K562 (cell line): ENCODE results near the gene DNASE1L1. TPM values are rescaled to one million over a fixed set of nuclear protein-coding genes. Genes with fewer than 3 reads are reported as not detected.

Source experiments
- AFF1 ChIP-seq, 2 experiments: fragments of 450-650 bp; IDR thresholded peaks; 2 replicates each; pipeline ENCODE4 v1.6.1; 2018; ENCODE audit warnings: mild to moderate bottlenecking in 2 of 2, low read depth in 1 of 2; ENCODE audit not compliant: partially characterized antibody in 2 of 2
- BHLHE40 ChIP-seq: IDR thresholded peaks from 2 replicates; pipeline ENCODE4 v1.6.1; 2011; ENCODE audit warnings: low read length, improper control_type of control experiment
- BRF1 ChIP-seq: IDR thresholded peaks from 3 replicates; pipeline ENCODE4 v1.6.1; 2011; ENCODE audit warnings: borderline replicate concordance, mild to moderate bottlenecking; ENCODE audit not compliant: insufficient read length; ENCODE audit errors: extremely low read depth
- CBFB ChIP-seq: sonication (generic); formaldehyde crosslinking; IDR thresholded peaks from 2 replicates; pipeline ENCODE4 v1.4.0; 2020; ENCODE audit warnings: mild to moderate bottlenecking, missing genetic modification reagents
- DIDO1 ChIP-seq: fragments of 450-650 bp; IDR thresholded peaks from 2 replicates; pipeline ENCODE4 v1.6.1; 2016; ENCODE audit warnings: low read depth, missing biosample characterization, missing genetic modification characterization
- EWSR1 ChIP-seq: fragments of 450-650 bp; IDR thresholded peaks from 2 replicates; pipeline ENCODE4 v1.6.1; 2018; ENCODE audit warnings: borderline replicate concordance, mild to moderate bottlenecking, low read depth, moderate library complexity; ENCODE audit not compliant: partially characterized antibody
- GABPA ChIP-seq: fragments of 200-800 bp; sonication (Bioruptor generic); conservative IDR thresholded peaks from 2 replicates; pipeline ENCODE4 v1.6.1; 2016; ENCODE audit warnings: low read depth, missing genetic modification characterization, missing compliant biosample characterization
- HMGXB4 ChIP-seq: sonication (generic); formaldehyde crosslinking; IDR thresholded peaks from 2 replicates; pipeline ENCODE4 v1.8.1; 2023; ENCODE audit warnings: mild to moderate bottlenecking, missing genetic modification reagents
- MAFG ChIP-seq: fragments of 450-650 bp; conservative IDR thresholded peaks from 2 replicates; pipeline ENCODE4 v1.6.1; 2016; ENCODE audit warnings: missing genetic modification characterization, missing compliant biosample characterization
- MAX ChIP-seq: sonication (generic); formaldehyde crosslinking; IDR thresholded peaks from 2 replicates; pipeline ENCODE4 v1.9.0; 2022; ENCODE audit warnings: mild to moderate bottlenecking, missing genetic modification reagents
- NFIC ChIP-seq: fragments of 450-650 bp; IDR thresholded peaks from 2 replicates; pipeline ENCODE4 v1.6.1; 2017; ENCODE audit warnings: mild to moderate bottlenecking, inconsistent platforms
- POU5F1 ChIP-seq: fragments of 150-350 bp; IDR thresholded peaks from 2 replicates; pipeline ENCODE4 v1.6.1; 2014; ENCODE audit warnings: borderline replicate concordance, low read length, low read depth, mild to moderate bottlenecking; ENCODE audit not compliant: partially characterized antibody
- PRMT5 ChIP-seq: sonication (generic); formaldehyde crosslinking; IDR thresholded peaks from 2 replicates; pipeline ENCODE4 v1.5.0; 2020; ENCODE audit warnings: missing genetic modification reagents
- RBM22 ChIP-seq: fragments of 200-400 bp; formaldehyde crosslinking; IDR thresholded peaks from 2 replicates; pipeline ENCODE4 v1.6.1; 2018; ENCODE audit warnings: low read length, low read depth; ENCODE audit not compliant: poor library complexity, severe bottlenecking
- RCOR1 ChIP-seq, 2 experiments: IDR thresholded peaks; 2 replicates each; pipeline ENCODE4 v1.6.1; 2012; ENCODE audit warnings: low read depth in 2 of 2, low read length in 2 of 2, borderline replicate concordance in 1 of 2, improper control_type of control experiment in 1 of 2
- RFX5 ChIP-seq: IDR thresholded peaks from 2 replicates; pipeline ENCODE4 v1.6.1; 2011; ENCODE audit warnings: low read depth, mild to moderate bottlenecking, improper control_type of control experiment, low read length
- SP2 ChIP-seq: IDR thresholded peaks from 2 replicates; pipeline ENCODE4 v1.6.1; 2011; ENCODE audit warnings: mild to moderate bottlenecking, low read depth, low read length, moderate library complexity; ENCODE audit not compliant: poor library complexity, severe bottlenecking; ENCODE audit errors: extremely low read depth
- TOE1 ChIP-seq, 2 experiments: fragments of 450-650 bp in 1 of 2; sonication (generic) in 1 of 2; formaldehyde crosslinking in 1 of 2; IDR thresholded peaks; 2 replicates each; pipeline versions ENCODE4 v1.7.1 to v1.8.0; 2016 to 2022; ENCODE audit warnings: borderline replicate concordance in 2 of 2, mild to moderate bottlenecking in 2 of 2, antibody characterized with exemption in 1 of 2, inconsistent platforms in 1 of 2, low read depth in 1 of 2, missing genetic modification reagents in 1 of 2, moderate library complexity in 1 of 2
- ZBED1 ChIP-seq: IDR thresholded peaks from 2 replicates; pipeline ENCODE4 v1.6.1; 2014
- ZNF41 ChIP-seq: fragments of 250-450 bp; sonication (Bioruptor Pico); conservative IDR thresholded peaks from 2 replicates; pipeline ENCODE4 v1.4.0; 2020; ENCODE audit warnings: mild to moderate bottlenecking
- ZNF444 ChIP-seq: fragments of 250-450 bp; sonication (Bioruptor Pico); IDR thresholded peaks from 2 replicates; pipeline ENCODE4 v1.4.0; 2020; ENCODE audit warnings: mild to moderate bottlenecking, moderate library complexity
- ZNF586 ChIP-seq: fragments of 450-650 bp; formaldehyde crosslinking; conservative IDR thresholded peaks from 2 replicates; pipeline ENCODE4 v1.4.0; 2020; ENCODE audit warnings: mild to moderate bottlenecking, moderate library complexity
- polyA plus RNA-seq, 8 experiments: library from polyadenylated mRNA; depleted of rRNA in 4 of 8; stranded (reverse) in 5 of 8; unstranded in 3 of 8; fragments of >200 nt; fragmentation: Nextera tagmentation in 2 of 8; fragmentation: Illumina TruSeq in 1 of 8; extraction: Ambion mirVana in 2 of 8; extraction: Trizol in 1 of 8; gene quantifications; 2 replicates each; pipeline versions ENCODE4 v1.2.1 to v1.2.3, GENCODE V29; 2011 to 2014; ENCODE audit warnings: inconsistent platforms in 1 of 8, missing spikeins in 1 of 8
- total RNA-seq, 7 experiments: library from RNA; depleted of rRNA in 6 of 7; stranded (reverse); fragments of >200 nt in 6 of 7; fragmentation: Illumina TruSeq in 2 of 7; extraction: Trizol in 2 of 7; gene quantifications; 2 replicates each; pipeline versions ENCODE4 v1.2.1 to v1.2.3, GENCODE V29; 2011 to 2021; ENCODE audit warnings: low replicate concordance in 1 of 7

Gene DNASE1L1
- total and polyA plus RNA-seq, 9 of the 15 experiments (the other 6 are each of a cell fraction or from before 2014, with no cell fraction given), result 0.73 to 12.6 (median 7.9) TPM

GRCh38 chrX:154378799-154379568 is 30.1 kb downstream of the DNASE1L1 start, which contains the start of gene EMD (continued):
- TF ChIP-seq RFX5 (no peak), BHLHE40 (peak; percentile 93), HMGXB4 (CRISPR knock-in tag) (no peak), MAX (peak; percentile 78), AFF1 (IDR thresholded peaks at IDR 0.05; ENCODE audit: low read depth in 1 of 2, partially characterized antibody in 2 of 2) (no peak), TOE1 (IDR thresholded peaks at IDR 0.05; ENCODE audit: borderline replicate concordance) (no peak; the same call in 1 of the 2 replicates), TOE1 (CRISPR knock-in tag; IDR thresholded peaks at IDR 0.05; ENCODE audit: borderline replicate concordance, low read depth) (no peak), RCOR1 (IDR thresholded peaks at IDR 0.05; ENCODE audit: borderline replicate concordance in 1 of 2, low read depth in 2 of 2, low read length in 2 of 2) (no peak; a peak in 1 of 4 replicates), PRMT5 (CRISPR knock-in tag) (no peak), ZNF444 (no peak), POU5F1 (no peak), NFIC (no peak; the same call in 1 of the 2 replicates), BRF1 (no peak), DIDO1 (tag) (no peak), RBM22 (no peak), ZBED1 (no peak), MAFG (tag) (no peak), EWSR1 (no peak), CBFB (no peak), ZNF41 (no peak), ZNF586 (CRISPR knock-in tag) (no peak), GABPA (no peak), SP2 (no peak)
